ENCODE measurements around the gene SH2D5.

DNA sequence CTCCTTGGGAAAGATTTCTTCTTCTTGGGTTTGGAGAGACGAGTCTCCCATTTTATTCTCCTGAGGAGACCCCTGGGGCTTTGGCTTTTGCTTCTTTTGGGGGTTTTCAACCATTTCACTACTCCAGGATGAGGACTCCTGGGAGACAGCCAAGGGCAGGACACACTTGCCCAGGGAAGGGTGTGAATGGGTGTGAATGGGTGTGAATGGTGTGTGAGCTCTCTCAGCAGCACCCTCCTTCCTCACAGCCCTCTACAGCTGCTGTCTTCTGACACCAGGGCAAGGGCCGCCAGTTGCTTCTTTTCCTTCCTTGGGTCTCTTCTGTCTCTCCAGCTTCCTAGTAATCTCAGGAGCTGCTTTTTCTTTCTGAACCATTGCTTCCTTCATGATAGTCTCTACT lies 38.9 kb downstream of the SH2D5 start:
- TF ChIP-seq, protein P1, sequence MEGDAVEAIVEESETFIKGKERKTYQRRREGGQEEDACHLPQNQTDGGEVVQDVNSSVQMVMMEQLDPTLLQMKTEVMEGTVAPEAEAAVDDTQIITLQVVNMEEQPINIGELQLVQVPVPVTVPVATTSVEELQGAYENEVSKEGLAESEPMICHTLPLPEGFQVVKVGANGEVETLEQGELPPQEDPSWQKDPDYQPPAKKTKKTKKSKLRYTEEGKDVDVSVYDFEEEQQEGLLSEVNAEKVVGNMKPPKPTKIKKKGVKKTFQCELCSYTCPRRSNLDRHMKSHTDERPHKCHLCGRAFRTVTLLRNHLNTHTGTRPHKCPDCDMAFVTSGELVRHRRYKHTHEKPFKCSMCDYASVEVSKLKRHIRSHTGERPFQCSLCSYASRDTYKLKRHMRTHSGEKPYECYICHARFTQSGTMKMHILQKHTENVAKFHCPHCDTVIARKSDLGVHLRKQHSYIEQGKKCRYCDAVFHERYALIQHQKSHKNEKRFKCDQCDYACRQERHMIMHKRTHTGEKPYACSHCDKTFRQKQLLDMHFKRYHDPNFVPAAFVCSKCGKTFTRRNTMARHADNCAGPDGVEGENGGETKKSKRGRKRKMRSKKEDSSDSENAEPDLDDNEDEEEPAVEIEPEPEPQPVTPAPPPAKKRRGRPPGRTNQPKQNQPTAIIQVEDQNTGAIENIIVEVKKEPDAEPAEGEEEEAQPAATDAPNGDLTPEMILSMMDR (IDR thresholded peaks at IDR 0.05), result no peak
- TF ChIP-seq POLR2A (IDR thresholded peaks at IDR 0.05), result no peak

All from uterus (tissue), 2 donors.